ENCODE measurements around the gene GKN2. TPM values are rescaled to one million over a fixed set of nuclear protein-coding genes. Genes with fewer than 3 reads are reported as not detected.
"Not testable (repeated sequence)": the region's sequence is repeated elsewhere in the genome, so short reads cannot be mapped to it uniquely, and the experiment has no call there.

The GKN2 gene
- total RNA-seq, 2 experiments from 2014 or later = not detected

- H3K27me3 Mint-ChIP-seq (ENCODE audit: low read depth) = no peaks in the 10 kb centered on the region
- H3K27ac Mint-ChIP-seq = no peak overlapping the region
- CTCF ChIA-PET = interaction anchor here (0.8 to 3.8 kb wide), 4 partner anchors 23 to 438 kb away, joined by 4 to 14 read pairs (median 4); no protein-coding TSS in a partner anchor
- no peak overlapping the region for H3K4me3 Mint-ChIP-seq
- no peak for DNase-seq
- peaks cover 11% of the 10 kb centered on the region for H3K9me3 Mint-ChIP-seq
- no peaks in the 10 kb centered on the region for H3K4me1 Mint-ChIP-seq (ENCODE audit: low read depth)
- intact Hi-C loops (cut with micrococcal nuclease) = no loop called here
- peaks cover 3% of the 10 kb centered on the region for H3K36me3 Mint-ChIP-seq (ENCODE audit: low read depth)
Observed at GRCh38 chr2:68901561-68901960, 51.1 kb downstream of the GKN2 start.

GRCh38 chr2:68901199-68901514, 51.5 kb downstream of the GKN2 start:
- intact Hi-C loops (cut with micrococcal nuclease) = no loop called here
- CTCF ChIA-PET = interaction anchor here (0.8 to 3.8 kb wide), 5 partner anchors 24 to 438 kb away, joined by 3 to 14 read pairs (median 4); no protein-coding TSS in a partner anchor
- H3K36me3 Mint-ChIP-seq (ENCODE audit: low read depth) = peaks cover 3% of the 10 kb centered on the region
- peaks cover 11% of the 10 kb centered on the region for H3K9me3 Mint-ChIP-seq
- no peak overlapping the region for H3K4me3 Mint-ChIP-seq
- no peaks in the 10 kb centered on the region for H3K4me1 Mint-ChIP-seq (ENCODE audit: low read depth)
- H3K27me3 Mint-ChIP-seq (ENCODE audit: low read depth) = no peaks in the 10 kb centered on the region
- DNase-seq = peak; percentile 19
- no peak overlapping the region for H3K27ac Mint-ChIP-seq

GRCh38 chr2:68900496-68901198, 52.0 kb downstream of the GKN2 start:
- Mint-ChIP-seq H3K27ac (no peak overlapping the region), H3K4me1 (ENCODE audit: low read depth) (no peaks in the 10 kb centered on the region), H3K4me3 (no peak overlapping the region), H3K36me3 (ENCODE audit: low read depth) (peaks cover 3% of the 10 kb centered on the region), H3K27me3 (ENCODE audit: low read depth) (no peaks in the 10 kb centered on the region), H3K9me3 (peaks cover 11% of the 10 kb centered on the region)
- DNase-seq = no peak
- CTCF ChIA-PET = interaction anchor here (1.1 to 3.8 kb wide), 3 partner anchors 24 to 192 kb away, joined by 3 to 14 read pairs (median 4); no protein-coding TSS in a partner anchor
- intact Hi-C loops (cut with micrococcal nuclease) = no loop called here

- H3K27me3 Mint-ChIP-seq (ENCODE audit: low read depth); intact Hi-C loops (cut with micrococcal nuclease); DNase-seq; H3K27ac Mint-ChIP-seq; H3K4me1 Mint-ChIP-seq (ENCODE audit: low read depth); H3K4me3 Mint-ChIP-seq; H3K9me3 Mint-ChIP-seq; H3K36me3 Mint-ChIP-seq (ENCODE audit: low read depth): not testable (repeated sequence)
- CTCF ChIA-PET = interaction anchor here (1.0 to 1.7 kb wide), 3 partner anchors 14 to 187 kb away, joined by 3 to 7 read pairs (median 3); no protein-coding TSS in a partner anchor
Observed at GRCh38 chr2:68895981-68896380, 56.7 kb downstream of the GKN2 start.

Other genes starting within 250 kb of the GKN2 start
- gene ARHGAP25, start 218.1 kb downstream of the GKN2 start, total RNA-seq = 10 to 100 TPM; 43.0 to 46.7 TPM
- not detected for gene BMP10, start 81.5 kb downstream of the GKN2 start, total RNA-seq
- not detected for gene GKN1, start 21.7 kb upstream of the GKN2 start, total RNA-seq
- gene ANTXR1, start 60.3 kb upstream of the GKN2 start, total RNA-seq = under 1 TPM in 1 of 2 experiments, not detected in 1; 0.17 TPM

Data from activated naive CD4-positive, alpha-beta T cell treated with anti-CD3 and anti-CD28 coated beads for 36 hours (primary cell).